OCI-LY7 (cell line): ENCODE results near the gene STAT4. TPM values are rescaled to one million over a fixed set of nuclear protein-coding genes. Genes with fewer than 3 reads are reported as not detected.

Experiments used
- BruUV-seq: library from RNA; stranded (reverse); fragments of 400-500 nt; replicated peaks from 2 replicates; lab custom pipeline; 2021; lab: Mats Ljungman, UMichigan
- CTCF ChIA-PET: fragments of 300-600 bp; sonication (Branson Sonifier 250); formaldehyde crosslinking; loops from one replicate; lab custom pipeline; 2022; ENCODE audit warnings: antibody characterized with exemption; ENCODE audit not compliant: unreplicated experiment; lab: Charles Lee
- POLR2A ChIA-PET: fragments of 300-600 bp; sonication (Branson Sonifier 250); formaldehyde crosslinking; loops from one replicate; lab custom pipeline; 2022; ENCODE audit warnings: antibody characterized with exemption; lab: Charles Lee
- DNase-seq: peaks from one replicate; pipeline ENCODE4 v3.0.0-alpha.2; 2015; ENCODE audit warnings: low spot score
- H2AFZ ChIP-seq: fragments of 200-600 bp; sonication (generic), shearing (Covaris generic); 2 replicates; pipeline ENCODE4 v1.6.1; 2014; ENCODE audit warnings: mild to moderate bottlenecking, antibody characterized with exemption, low read length, moderate library complexity
- H3K27ac ChIP-seq: fragments of 200-600 bp; sonication (generic); 2 replicates; pipeline ENCODE4 v1.5.1; 2014; ENCODE audit warnings: mixed run types, low read depth, mild to moderate bottlenecking, moderate library complexity, low read length, inconsistent platforms; ENCODE audit not compliant: poor library complexity, severe bottlenecking
- H3K36me3 ChIP-seq: fragments of 200-600 bp; sonication (generic); 2 replicates; pipeline ENCODE4 v1.6.1; 2014; ENCODE audit warnings: mild to moderate bottlenecking, antibody characterized with exemption, low read length, moderate library complexity, mixed read lengths; ENCODE audit not compliant: insufficient read depth
- H3K4me1 ChIP-seq: fragments of 200-600 bp; sonication (generic); 2 replicates; pipeline ENCODE4 v1.5.1; 2014; ENCODE audit warnings: mild to moderate bottlenecking, low read length; ENCODE audit not compliant: insufficient read depth, poor library complexity, severe bottlenecking
- H3K4me2 ChIP-seq: fragments of 200-600 bp; sonication (generic); 2 replicates; pipeline ENCODE4 v1.6.1; 2014; ENCODE audit warnings: mild to moderate bottlenecking, low read length
- H3K4me3 ChIP-seq: fragments of 200-600 bp; sonication (generic); 2 replicates; pipeline ENCODE4 v1.5.1; 2014; ENCODE audit warnings: mild to moderate bottlenecking, low read depth, low read length; ENCODE audit not compliant: poor library complexity, severe bottlenecking
- H3K79me2 ChIP-seq: fragments of 200-600 bp; sonication (generic); 2 replicates; pipeline ENCODE4 v1.6.1; 2016; ENCODE audit warnings: low read depth, mild to moderate bottlenecking, low read length, moderate library complexity, mixed read lengths; ENCODE audit not compliant: insufficient read depth
- H3K9me2 ChIP-seq: fragments of 200-600 bp; sonication (generic); 2 replicates; pipeline ENCODE4 v1.6.1; 2016; ENCODE audit warnings: mild to moderate bottlenecking, low read length, mixed read lengths; ENCODE audit not compliant: insufficient read depth
- H3K9me3 ChIP-seq: fragments of 200-600 bp; sonication (generic); 2 replicates; pipeline ENCODE4 v1.6.1; 2014; ENCODE audit warnings: mild to moderate bottlenecking, mixed run types, low read length, mixed read lengths
- H4K20me1 ChIP-seq: fragments of 200-600 bp; sonication (generic); 2 replicates; pipeline ENCODE4 v1.6.1; 2014; ENCODE audit warnings: mild to moderate bottlenecking, antibody characterized with exemption, low read length, moderate library complexity, mixed read lengths; ENCODE audit not compliant: insufficient read depth
- EZH2phosphoT487 ChIP-seq: fragments of 200-600 bp; sonication (generic); IDR thresholded peaks from 2 replicates; pipeline ENCODE4 v1.6.1; 2018; ENCODE audit warnings: low read depth, borderline replicate concordance, mild to moderate bottlenecking, mixed run types, antibody characterized with exemption, low read length, moderate library complexity, mixed read lengths
- intact Hi-C: fragments of 100-400 bp; cut with micrococcal nuclease; formaldehyde crosslinking; loops from one replicate; pipeline ENCODE4 v1.10.0; 2022; ENCODE audit not compliant: unreplicated experiment
- total RNA-seq, 2 experiments: library from RNA; depleted of rRNA in 1 of 2; stranded (reverse); fragments of >200 nt in 1 of 2; shearing (Covaris generic) in 1 of 2; gene quantifications; 2 replicates each; pipeline ENCODE4 v1.2.3, GENCODE V29; 2014 to 2022
- TF ChIP-seq, protein P1 (sequence below): fragments of 200-600 bp; sonication (generic); conservative IDR thresholded peaks from 2 replicates; pipeline ENCODE4 v1.5.1; 2014; ENCODE audit warnings: mild to moderate bottlenecking, antibody characterized with exemption, low read length, moderate library complexity, mixed read lengths

The STAT4 gene
- total RNA-seq, 2 experiments from 2014 or later: not detected

DNA sequence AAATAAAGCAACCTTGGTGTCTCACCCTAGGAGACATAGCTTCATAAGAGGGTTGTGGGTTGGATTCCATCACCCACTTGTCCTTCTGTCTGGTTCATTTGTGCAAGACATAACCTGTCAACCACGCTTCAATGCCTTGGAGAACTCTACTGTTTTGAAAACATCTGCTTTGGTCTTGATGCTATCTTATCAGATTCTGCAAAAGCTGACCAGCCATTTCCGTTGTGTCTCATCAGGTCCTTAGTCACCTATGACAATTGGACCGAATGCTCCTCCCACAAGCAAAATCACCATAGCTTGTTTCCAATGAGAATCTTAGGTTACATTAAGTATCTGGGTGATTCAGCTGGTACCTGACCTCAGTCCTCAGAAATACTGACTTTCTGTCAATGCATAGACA is 35.4 kb downstream of the STAT4 start:
- H3K4me2 ChIP-seq: no peak overlapping the region
- no peaks in the 10 kb centered on the region for H3K9me2 ChIP-seq
- no peaks in the 10 kb centered on the region for H4K20me1 ChIP-seq
- DNase-seq: no peak
- TF ChIP-seq, protein P1, sequence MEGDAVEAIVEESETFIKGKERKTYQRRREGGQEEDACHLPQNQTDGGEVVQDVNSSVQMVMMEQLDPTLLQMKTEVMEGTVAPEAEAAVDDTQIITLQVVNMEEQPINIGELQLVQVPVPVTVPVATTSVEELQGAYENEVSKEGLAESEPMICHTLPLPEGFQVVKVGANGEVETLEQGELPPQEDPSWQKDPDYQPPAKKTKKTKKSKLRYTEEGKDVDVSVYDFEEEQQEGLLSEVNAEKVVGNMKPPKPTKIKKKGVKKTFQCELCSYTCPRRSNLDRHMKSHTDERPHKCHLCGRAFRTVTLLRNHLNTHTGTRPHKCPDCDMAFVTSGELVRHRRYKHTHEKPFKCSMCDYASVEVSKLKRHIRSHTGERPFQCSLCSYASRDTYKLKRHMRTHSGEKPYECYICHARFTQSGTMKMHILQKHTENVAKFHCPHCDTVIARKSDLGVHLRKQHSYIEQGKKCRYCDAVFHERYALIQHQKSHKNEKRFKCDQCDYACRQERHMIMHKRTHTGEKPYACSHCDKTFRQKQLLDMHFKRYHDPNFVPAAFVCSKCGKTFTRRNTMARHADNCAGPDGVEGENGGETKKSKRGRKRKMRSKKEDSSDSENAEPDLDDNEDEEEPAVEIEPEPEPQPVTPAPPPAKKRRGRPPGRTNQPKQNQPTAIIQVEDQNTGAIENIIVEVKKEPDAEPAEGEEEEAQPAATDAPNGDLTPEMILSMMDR: no peak
- TF ChIP-seq EZH2phosphoT487: no peak
- H3K79me2 ChIP-seq: no peaks in the 10 kb centered on the region
- H3K4me1 ChIP-seq: no peaks in the 10 kb centered on the region
- H3K4me3 ChIP-seq: no peak overlapping the region
- no peak overlapping the region for H3K27ac ChIP-seq
- ChIA-PET CTCF (no interaction called here), POLR2A (interaction anchor here (0.5 to 1.6 kb wide), 4 partner anchors 11 to 35 kb away, joined by 3 read pairs; no protein-coding TSS in a partner anchor)
- no peaks in the 10 kb centered on the region for H3K9me3 ChIP-seq
- intact Hi-C loops: no loop called here
- no peak overlapping the region for H2AFZ ChIP-seq
- no TSS peak for BruUV-seq
- H3K36me3 ChIP-seq: no peaks in the 10 kb centered on the region

DNA sequence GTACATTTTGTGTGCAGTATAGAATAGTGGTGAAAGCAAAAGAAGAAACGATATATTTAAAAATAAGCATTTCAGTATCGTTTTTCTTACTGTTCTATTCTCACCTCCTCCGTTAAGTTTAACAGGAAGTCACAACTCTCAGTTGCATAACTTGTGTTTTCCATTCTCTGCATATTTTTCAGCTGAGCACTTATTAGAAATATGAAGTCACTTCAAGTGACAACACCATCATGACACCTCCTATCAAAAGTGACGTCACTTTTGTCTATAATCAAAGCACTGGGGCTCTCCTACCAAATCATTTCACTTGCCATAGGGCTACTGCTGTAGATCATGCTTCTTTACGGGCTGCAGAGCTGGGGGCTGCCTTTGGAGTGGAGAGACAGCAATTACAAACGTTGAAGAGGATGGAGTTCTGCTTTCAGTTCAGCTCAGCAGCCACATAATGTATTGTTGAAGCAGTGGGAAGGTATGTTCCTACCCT is 36.3 kb downstream of the STAT4 start:
- Histone ChIP-seq H3K4me2 (no peak overlapping the region), H3K36me3 (no peaks in the 10 kb centered on the region), H3K9me3 (no peaks in the 10 kb centered on the region), H3K4me3 (no peak overlapping the region), H3K79me2 (no peaks in the 10 kb centered on the region), H4K20me1 (no peaks in the 10 kb centered on the region), H3K4me1 (no peaks in the 10 kb centered on the region), H3K9me2 (no peaks in the 10 kb centered on the region), H3K27ac (no peak overlapping the region), H2AFZ (no peak overlapping the region)
- BruUV-seq: no TSS peak
- intact Hi-C loops: no loop called here
- TF ChIP-seq, protein P1: no peak
- no peak for TF ChIP-seq EZH2phosphoT487
- ChIA-PET POLR2A (interaction anchor here (0.6 to 1.3 kb wide), 3 partner anchors 11 to 1265 kb away, joined by 3 read pairs; no protein-coding TSS in a partner anchor), CTCF (no interaction called here)
- no peak for DNase-seq

DNA sequence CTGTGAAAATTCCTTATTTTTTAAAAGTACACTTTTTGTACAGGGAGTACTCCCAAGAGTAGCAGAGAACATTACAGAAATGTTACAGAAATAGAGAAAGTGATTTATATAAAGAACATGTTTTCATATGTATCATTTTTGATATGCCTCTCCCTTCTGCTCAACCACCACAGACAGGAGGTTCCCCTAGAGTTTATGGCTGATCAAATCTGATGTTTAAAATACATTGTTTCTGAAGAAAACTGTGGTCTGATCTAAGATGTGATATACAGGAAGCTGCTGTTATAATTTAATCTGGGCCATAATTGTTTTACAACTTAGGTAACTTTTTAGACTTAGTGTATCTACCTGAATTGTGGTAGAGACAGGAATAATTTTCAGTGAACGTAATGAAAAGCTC is 37.0 kb downstream of the STAT4 start:
- Histone ChIP-seq H2AFZ (no peak overlapping the region), H3K9me3 (no peaks in the 10 kb centered on the region), H3K9me2 (no peaks in the 10 kb centered on the region), H4K20me1 (no peaks in the 10 kb centered on the region), H3K4me1 (no peaks in the 10 kb centered on the region), H3K27ac (no peak overlapping the region), H3K4me2 (no peak overlapping the region), H3K79me2 (no peaks in the 10 kb centered on the region), H3K4me3 (no peak overlapping the region), H3K36me3 (no peaks in the 10 kb centered on the region)
- BruUV-seq: no TSS peak
- TF ChIP-seq EZH2phosphoT487: no peak
- intact Hi-C loops: no loop called here
- DNase-seq: no peak
- ChIA-PET CTCF (no interaction called here), POLR2A (interaction anchor here (0.6 kb wide), 2 partner anchors 275 to 1265 kb away, joined by 3 read pairs; no protein-coding TSS in a partner anchor)
